PC-9 (cell line): Measurements from ENCODE around the gene GPR33.

Experiments
- CTCF ChIP-seq: fragments of 200-600 bp; sonication (generic); conservative IDR thresholded peaks from 2 replicates; pipeline ENCODE4 v1.6.1; 2017; ENCODE audit warnings: mixed run types, antibody characterized with exemption, mild to moderate bottlenecking, moderate library complexity
- EZH2 ChIP-seq: fragments of 200-600 bp; sonication (generic); IDR thresholded peaks from 2 replicates; pipeline ENCODE4 v1.8.0; 2017; ENCODE audit warnings: antibody characterized with exemption, low read depth

DNA sequence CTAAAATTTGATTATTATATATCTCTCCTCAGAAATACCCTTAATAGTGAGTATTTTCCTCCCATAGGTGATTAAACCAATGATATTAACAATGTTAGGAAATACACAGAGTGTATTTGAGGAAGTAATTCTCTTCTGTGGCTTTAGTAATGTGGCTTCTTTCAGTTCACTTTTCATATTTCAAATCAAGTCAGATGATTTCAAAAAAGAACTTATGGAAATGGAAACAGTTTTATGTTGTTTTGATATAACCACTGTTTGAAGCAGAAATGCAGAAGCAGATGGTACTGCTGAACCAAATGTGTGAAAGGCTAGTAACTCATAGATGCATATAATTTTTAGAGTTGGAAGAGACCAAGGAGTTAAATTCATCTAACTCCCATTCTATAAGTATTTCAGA is 1.9 kb upstream of the GPR33 start:
- TF ChIP-seq CTCF: no peak
- TF ChIP-seq EZH2: no peak
